Thyroid gland (tissue), 4 donors: Measurements from ENCODE around the gene FDXR. TPM values are rescaled to one million over a fixed set of nuclear protein-coding genes. Genes with fewer than 3 reads are reported as not detected.

Experiments used
- DNase-seq, 2 donors: peaks; one replicate each; pipeline ENCODE4 v3.0.0-alpha.2; 2019
- H3K27ac ChIP-seq, 3 donors: fragments of 200-600 bp; sonication (generic); 1 replicate in 2 of 3; 2 replicates in 1 of 3; pipeline ENCODE4 v1.5.1; 2016 to 2019; ENCODE audit warnings: mild to moderate bottlenecking in 1 of 3, moderate library complexity in 1 of 3
- H3K27me3 ChIP-seq: fragments of 200-600 bp; sonication (generic); one replicate; pipeline ENCODE4 v1.5.1; 2019
- H3K36me3 ChIP-seq, 2 donors: fragments of 200-600 bp; sonication (generic); one replicate each; pipeline ENCODE4 v1.5.1; 2016 to 2019
- H3K4me1 ChIP-seq, 2 donors: fragments of 200-600 bp; sonication (generic); one replicate each; pipeline ENCODE4 v1.5.1; 2017 to 2019
- H3K4me3 ChIP-seq, 3 donors: fragments of 200-600 bp; sonication (generic); replicated peaks in 1 of 3; 1 replicate in 2 of 3; 2 replicates in 1 of 3; pipeline ENCODE4 v1.5.1; 2016; ENCODE audit warnings: mild to moderate bottlenecking in 1 of 3
- H3K9me3 ChIP-seq: fragments of 200-600 bp; sonication (generic); one replicate; pipeline ENCODE4 v1.5.1; 2017
- POLR2A ChIP-seq, 2 donors: fragments of 450-650 bp; IDR thresholded peaks; one replicate each; pipeline ENCODE4 v1.6.1; 2017; ENCODE audit warnings: antibody characterized with exemption in 2 of 2, mild to moderate bottlenecking in 2 of 2, moderate library complexity in 1 of 2
- WGBS, 2 donors: methylation state at CpG; one replicate each; pipeline ENCODE4 v1.1.5; 2017; 5-methylcytosine and 5-hydroxymethylcytosine counted together
- intact Hi-C: fragments of 100-400 bp; cut with DNase I; formaldehyde crosslinking; loops from one replicate; pipeline ENCODE4 v1.15.1; 2023
- total RNA-seq, 4 donors: library from RNA; depleted of rRNA; stranded (reverse); fragments of >200 nt; gene quantifications; one replicate each; pipeline ENCODE4 v1.2.3, GENCODE V29; 2016
- TF ChIP-seq, protein P1 (sequence below), 6 experiments: fragments of 200-600 bp in 3 of 6; fragments of 450-650 bp in 3 of 6; sonication (generic) in 3 of 6; IDR thresholded peaks; one replicate each; pipeline ENCODE4 v1.5.1; 2016 to 2019; ENCODE audit warnings: antibody characterized with exemption in 6 of 6, mild to moderate bottlenecking in 2 of 6, inconsistent platforms in 1 of 6, moderate library complexity in 1 of 6

The FDXR gene
- total RNA-seq, 4 donors from 2014 or later, result 5.9 to 18.6 (median 10.2) TPM

DNA sequence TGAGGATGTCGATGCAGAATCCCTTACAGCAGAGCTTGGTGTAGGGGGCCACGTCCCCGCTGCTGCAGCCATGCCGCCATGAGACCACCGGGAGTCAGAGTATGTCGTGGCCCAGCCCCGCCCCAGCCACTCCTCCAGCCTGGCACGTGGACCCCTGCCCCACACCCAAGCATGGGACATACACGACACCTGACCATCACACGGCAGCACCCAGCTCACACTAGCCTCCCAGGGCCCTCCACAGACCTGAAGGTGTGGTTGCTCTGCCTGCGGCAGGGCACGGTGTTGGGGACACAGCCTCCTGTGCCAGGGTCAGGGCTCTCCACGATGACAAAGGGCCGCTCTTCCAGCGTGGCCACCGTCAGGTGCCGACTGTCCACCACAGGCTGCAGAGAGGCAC is 22.5 kb downstream of the FDXR start:
- Histone ChIP-seq H3K9me3 (no peaks in the 10 kb centered on the region), H3K4me3 (no peak overlapping the region), H3K4me1 (peaks cover 10 to 26% of the 10 kb centered on the region in 2 donors), H3K36me3 (peaks cover 0 to 4% of the 10 kb centered on the region in 2 donors), H3K27me3 (no peaks in the 10 kb centered on the region), H3K27ac (no peak overlapping the region)
- TF ChIP-seq, protein P1, sequence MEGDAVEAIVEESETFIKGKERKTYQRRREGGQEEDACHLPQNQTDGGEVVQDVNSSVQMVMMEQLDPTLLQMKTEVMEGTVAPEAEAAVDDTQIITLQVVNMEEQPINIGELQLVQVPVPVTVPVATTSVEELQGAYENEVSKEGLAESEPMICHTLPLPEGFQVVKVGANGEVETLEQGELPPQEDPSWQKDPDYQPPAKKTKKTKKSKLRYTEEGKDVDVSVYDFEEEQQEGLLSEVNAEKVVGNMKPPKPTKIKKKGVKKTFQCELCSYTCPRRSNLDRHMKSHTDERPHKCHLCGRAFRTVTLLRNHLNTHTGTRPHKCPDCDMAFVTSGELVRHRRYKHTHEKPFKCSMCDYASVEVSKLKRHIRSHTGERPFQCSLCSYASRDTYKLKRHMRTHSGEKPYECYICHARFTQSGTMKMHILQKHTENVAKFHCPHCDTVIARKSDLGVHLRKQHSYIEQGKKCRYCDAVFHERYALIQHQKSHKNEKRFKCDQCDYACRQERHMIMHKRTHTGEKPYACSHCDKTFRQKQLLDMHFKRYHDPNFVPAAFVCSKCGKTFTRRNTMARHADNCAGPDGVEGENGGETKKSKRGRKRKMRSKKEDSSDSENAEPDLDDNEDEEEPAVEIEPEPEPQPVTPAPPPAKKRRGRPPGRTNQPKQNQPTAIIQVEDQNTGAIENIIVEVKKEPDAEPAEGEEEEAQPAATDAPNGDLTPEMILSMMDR (IDR thresholded peaks at IDR 0.05), result no peak
- TF ChIP-seq POLR2A (IDR thresholded peaks at IDR 0.05), result no peak
- DNase-seq, result no peak
- WGBS, 2 donors, result 90% methylated on average over 10 to 12 of the region's 17 CpGs
- intact Hi-C loops, result no loop called here

DNA sequence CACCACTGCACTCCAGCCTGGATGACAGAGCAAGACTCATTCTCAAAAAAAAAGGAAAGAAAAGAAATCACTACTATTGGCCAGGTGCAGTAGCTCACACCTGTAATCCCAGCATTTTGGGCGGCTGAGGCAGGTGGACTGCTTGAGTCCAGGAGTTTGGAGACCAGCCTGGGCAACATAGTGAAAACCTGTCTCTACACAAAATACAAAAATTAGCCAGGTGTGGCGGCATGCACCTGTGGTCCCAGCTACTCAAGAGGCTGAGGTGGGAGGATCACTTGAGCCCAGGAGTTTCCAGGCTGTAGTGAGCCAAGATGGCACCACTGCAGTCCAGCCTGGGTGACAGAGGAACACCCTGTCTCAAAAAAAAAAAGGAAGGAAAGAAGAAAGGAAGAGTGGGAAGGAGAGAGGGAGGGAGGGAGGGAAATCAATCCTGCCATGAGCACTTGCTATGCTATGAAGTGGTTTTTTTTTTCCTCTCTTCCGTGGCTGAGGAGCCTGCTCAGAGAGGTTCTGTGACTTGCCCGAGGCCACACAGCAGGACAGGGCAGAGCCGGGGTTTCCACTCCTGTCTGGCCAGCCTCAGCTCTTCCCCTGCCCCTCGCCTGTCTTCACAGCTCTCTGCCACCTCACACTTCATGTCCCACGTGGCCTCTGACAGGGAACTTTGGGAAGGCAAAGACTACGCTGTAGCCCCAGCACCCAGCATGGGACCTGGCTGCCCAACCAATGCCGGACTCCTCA is 24.0 kb downstream of the FDXR start:
- Histone ChIP-seq H3K9me3 (no peaks in the 10 kb centered on the region), H3K27ac (no peak overlapping the region), H3K36me3 (peaks cover 0 to 4% of the 10 kb centered on the region in 2 donors), H3K4me1 (peaks cover 10 to 26% of the 10 kb centered on the region in 2 donors), H3K4me3 (no peak overlapping the region), H3K27me3 (no peaks in the 10 kb centered on the region)
- DNase-seq, result peak; percentile 61 to 70
- intact Hi-C loops, result no loop called here
- 64 to 69% methylated on average over 9 of the region's 9 CpGs for WGBS, 2 donors
- TF ChIP-seq POLR2A (IDR thresholded peaks at IDR 0.05), result no peak
- TF ChIP-seq, protein P1 (IDR thresholded peaks at IDR 0.05), result no peak

DNA sequence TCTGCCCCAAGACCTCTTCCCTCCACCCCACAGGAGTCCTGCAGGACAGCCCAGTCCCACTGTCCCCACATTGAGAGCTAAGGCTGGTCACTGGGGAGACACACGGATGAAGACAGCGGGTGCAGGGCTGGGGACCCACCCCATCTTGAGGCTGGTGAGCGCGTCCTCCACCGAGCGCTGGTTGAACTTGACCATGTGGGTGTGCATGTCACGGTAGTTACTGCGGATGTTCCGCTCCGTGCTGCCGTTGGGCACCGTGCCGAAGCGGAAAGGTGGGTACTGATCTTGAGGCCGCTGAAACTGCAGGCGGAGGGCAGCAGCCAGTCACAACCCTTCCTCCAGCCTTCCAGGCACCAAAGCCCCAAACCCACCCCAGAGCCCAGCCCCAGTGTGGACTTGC is 26.2 kb downstream of the FDXR start:
- no peak overlapping the region for H3K4me3 ChIP-seq
- no peaks in the 10 kb centered on the region for H3K27me3 ChIP-seq
- no peak for DNase-seq
- peaks cover 9 to 28% of the 10 kb centered on the region in 2 donors for H3K4me1 ChIP-seq
- no peak overlapping the region for H3K27ac ChIP-seq
- TF ChIP-seq POLR2A (IDR thresholded peaks at IDR 0.05), result no peak
- TF ChIP-seq, protein P1 (IDR thresholded peaks at IDR 0.05), result no peak
- peaks cover 0 to 4% of the 10 kb centered on the region in 2 donors for H3K36me3 ChIP-seq
- intact Hi-C loops, result no loop called here
- H3K9me3 ChIP-seq, result no peaks in the 10 kb centered on the region
- 93 to 94% methylated on average over 11 to 16 of the region's 16 CpGs for WGBS, 2 donors

DNA sequence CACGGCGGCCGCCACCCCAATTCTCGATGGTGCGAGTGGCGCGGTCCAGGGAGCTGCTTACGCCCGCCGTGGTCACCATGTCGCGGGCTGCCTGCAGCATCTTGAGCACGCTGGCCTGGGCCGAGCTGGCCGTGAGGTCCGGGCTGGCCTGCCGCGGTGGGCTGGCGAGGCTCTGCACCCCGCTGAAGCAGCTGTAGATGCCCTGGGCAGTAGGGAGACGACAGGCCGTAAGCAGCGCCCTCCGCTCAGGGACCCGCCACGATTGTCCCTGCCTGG is 29.5 kb downstream of the FDXR start:
- whole genome bisulfite sequencing, 2 donors, result 53 to 64% methylated on average over 13 to 19 of the region's 26 CpGs
- Histone ChIP-seq H3K9me3 (no peaks in the 10 kb centered on the region), H3K36me3 (peaks cover 0 to 4% of the 10 kb centered on the region in 2 donors), H3K27ac (peak overlapping the region in 2 of 3 donors; percentile 45 to 82), H3K27me3 (no peaks in the 10 kb centered on the region), H3K4me1 (peaks cover 22 to 35% of the 10 kb centered on the region in 2 donors), H3K4me3 (peak overlapping the region in 1 of 3 donors; percentile 36)
- DNase-seq, result no peak
- TF ChIP-seq, protein P1 (IDR thresholded peaks at IDR 0.05), result no peak
- no peak for TF ChIP-seq POLR2A (IDR thresholded peaks at IDR 0.05)
- intact Hi-C loops, result no loop called here

DNA sequence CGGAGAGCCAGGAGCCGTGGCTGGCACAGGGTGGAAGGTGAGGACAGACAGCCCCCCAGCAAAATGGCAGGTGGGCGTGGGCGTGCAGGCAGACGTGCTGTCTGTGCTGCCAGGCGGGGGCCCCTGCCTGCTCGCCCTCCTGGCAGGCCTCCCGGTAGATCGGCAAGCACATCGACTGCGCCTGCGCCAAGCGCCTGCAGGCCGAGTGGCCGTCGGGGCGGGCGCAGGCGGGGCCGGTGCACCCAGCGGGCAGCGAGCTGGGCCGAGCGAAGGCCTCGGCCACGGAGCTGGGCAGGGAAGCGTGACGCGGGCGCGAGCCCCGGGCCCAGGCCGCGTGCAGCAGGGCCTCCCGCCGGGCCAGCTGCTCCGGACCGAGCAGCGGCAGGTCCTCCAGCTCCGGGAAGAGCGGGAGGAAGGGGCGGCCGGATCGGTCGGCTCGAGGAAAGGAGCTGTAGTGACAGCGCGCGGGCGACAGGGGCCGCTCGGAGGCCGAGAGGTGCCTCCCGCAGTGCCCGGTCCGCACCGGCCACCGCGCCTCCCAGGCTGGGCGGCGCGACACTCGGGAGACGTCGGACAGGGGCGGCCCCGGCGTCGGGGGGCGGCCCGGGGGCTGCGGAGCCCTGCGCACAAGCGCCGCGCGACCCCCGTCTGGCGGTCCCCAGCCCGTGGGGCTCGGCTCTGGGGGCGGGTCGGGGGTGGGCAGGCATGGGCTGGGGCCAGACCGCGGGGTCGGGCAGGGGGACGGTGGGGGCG is 30.0 kb downstream of the FDXR start:
- Histone ChIP-seq H3K4me3 (peak overlapping the region in 1 of 3 donors; percentile 36), H3K4me1 (peaks cover 22 to 37% of the 10 kb centered on the region in 2 donors), H3K27ac (peak overlapping the region; percentile 78 to 92 (median 82)), H3K9me3 (no peaks in the 10 kb centered on the region), H3K27me3 (no peaks in the 10 kb centered on the region), H3K36me3 (peaks cover 0 to 4% of the 10 kb centered on the region in 2 donors)
- intact Hi-C loops, result no loop called here
- WGBS, 2 donors, result 3% methylated on average over 11 of the region's 88 CpGs; no CpG with 5 or more reads in 1 of the 2 donors
- DNase-seq, result peak; percentile 94 to 96
- TF ChIP-seq POLR2A (IDR thresholded peaks at IDR 0.05), result peak in 1 of 2 donors; percentile 42
- TF ChIP-seq, protein P1 (IDR thresholded peaks at IDR 0.05), result peak in 5 of 6 experiments; percentile 33 to 91 (median 69)
